Stimulated activated CD4-positive, alpha-beta T cell treated with anti-CD3 and anti-CD28 coated beads, Interleukin-12 subunit alpha, Interleukin-12 subunit beta, amount 100 ng/mL, for 24 hours (primary cell): ENCODE measurements around the gene TECPR1.

Source experiments
- DNase-seq, 2 experiments: peaks; one replicate each; pipeline ENCODE4 v3.0.0-alpha.2; 2020; ENCODE audit warnings: low read depth in 2 of 2

TECPR1 gene

DNA sequence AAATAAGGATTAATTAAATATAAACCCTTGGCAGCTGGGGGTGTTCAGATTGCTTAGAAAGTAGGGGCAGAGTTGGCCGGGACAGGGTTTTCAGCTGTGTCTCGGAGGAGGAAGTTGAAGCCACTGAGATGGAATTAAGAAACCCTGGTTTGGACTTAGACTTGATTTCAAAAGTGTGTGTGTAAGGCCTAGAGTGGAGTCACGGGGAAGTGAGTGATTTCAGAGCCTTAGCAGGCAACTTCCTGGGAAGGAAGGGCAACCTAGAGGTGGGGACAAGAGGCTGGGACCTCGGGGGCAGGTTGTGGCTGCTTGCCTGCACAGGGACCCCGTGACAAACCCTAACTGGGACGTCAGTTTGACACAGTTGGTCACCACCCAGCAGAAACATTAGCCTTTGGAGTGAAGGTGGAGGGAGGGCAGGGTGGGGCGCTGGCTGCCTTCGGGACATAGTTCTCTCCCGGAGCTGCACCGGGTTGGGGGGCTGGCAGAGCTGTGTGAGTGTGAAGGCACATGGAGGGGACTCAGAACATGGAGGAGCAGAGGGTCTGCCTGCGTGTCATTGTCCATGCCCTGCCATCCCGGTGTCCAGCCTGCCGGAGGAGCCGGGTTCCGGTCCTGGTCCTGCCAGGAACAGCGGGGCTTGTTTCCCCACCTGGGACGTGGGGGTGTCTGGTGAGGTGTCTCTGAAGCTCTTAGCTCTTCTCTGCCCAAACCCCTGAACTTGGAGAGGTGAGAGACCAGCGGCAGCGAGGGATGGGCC is 31.3 kb upstream of the TECPR1 start:
- no peak for DNase-seq

DNA sequence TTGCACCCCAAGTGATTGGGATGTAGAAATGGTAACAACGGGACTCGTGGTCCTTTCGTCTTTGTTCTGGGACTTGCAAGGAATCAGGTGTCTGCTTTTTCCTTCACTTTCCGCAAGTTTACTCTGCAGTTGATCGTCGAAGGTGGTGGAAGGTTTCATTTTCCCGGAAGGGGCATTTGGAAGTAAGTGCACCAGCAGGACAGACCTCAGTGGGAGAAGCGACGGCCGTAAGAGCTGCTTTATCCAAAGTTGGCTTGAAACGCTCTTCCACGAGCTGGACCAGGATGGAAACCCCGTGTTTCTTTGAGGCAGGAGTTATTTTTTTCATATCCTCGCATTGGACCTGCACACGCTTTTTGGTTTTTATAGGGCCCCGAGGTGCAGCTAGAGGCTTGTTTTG is 30.7 kb upstream of the TECPR1 start:
- DNase-seq = no peak

DNA sequence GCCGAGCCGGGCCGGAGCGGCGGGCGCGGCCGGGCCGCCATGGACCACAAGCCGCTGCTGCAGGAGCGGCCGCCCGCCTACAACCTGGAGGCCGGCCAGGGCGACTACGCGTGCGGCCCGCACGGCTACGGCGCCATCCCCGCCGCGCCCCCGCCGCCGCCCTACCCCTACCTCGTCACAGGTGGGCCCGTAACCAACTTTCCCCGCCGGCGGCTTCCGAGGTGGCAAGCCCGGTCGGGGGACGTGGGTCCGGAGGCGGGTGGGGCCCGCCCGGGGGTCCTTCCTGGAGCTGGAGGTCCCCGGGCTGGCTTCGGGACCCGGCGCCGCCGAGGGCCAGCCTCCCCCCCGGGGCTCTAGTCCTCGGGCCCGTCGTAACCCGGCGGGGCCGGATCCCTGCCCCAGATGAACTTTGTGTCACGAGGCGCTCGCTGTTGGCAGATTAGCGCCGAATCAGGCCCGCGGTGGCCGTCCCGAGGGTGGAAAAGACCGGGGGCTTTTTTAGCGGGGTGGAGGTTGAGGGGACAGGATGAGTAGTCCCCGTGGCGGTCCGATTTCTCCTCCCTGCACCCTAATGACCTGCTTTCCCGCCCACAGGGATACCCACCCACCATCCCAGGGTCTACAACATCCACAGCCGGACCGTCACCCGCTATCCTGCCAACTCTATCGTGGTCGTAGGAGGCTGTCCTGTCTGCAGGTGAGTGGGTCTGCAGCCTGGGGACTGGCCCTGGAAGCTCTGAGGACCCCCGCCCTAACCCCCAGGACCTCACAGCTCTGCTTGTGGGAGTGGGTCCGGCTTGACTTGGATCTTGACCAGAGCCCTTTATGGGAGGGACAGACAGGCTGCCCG is 29.9 kb upstream of the TECPR1 start:
- DNase-seq = peak in 1 of 2 experiments; percentile 16

DNA sequence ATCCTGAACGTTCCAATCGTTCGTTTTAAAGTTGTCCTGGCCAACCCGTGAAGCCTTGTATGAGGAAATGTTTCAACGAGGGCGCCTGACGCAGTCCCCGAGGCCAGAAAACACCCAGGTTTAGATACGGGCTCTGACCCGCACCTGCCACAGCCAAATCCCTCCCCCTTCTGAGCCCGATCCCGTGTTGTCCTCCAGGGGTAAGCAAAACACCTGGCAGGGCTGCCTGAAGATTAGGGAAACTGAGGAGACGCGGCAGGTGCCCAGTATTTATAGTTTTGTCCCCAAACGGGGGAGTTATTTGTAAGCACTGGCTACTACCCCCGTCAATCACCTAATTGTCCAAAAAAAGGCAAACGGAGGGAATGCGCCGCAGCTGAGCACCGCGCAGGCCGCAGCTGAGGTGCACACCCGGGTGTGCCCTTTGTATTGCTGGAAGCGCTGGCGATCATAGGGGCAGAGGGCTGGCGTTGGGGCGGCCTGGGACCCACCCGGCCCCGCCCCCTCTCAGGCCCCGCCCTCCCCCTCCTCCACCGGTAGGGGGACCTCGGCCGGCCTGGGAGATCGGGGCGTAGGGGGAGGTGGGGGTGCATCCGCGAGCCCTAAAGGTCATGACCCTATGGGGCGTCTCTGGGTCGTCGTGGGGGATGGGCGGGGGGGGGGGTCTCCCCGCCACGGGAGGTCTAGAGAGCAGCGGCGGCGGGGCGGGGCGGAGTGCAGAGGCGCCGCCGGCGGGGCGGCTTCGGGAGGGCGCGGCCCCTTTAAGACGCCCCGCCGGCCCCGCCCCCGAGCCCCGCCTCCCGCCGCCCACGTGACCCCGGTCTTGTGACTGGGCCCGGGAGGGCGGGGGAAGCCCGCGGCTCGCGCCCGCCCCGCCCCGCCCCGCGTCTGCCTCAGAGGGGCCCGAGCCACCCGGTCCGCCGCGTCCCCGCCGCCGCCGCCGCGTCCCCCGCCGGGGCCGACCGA is 29.0 kb upstream of the TECPR1 start, which contains the start of gene BRI3:
Gene BRI3, plus strand, starts transcription at position 896 of the 966 bp plus-strand sequence. CDS start 110 bp downstream, outside the sequence.
- peak; percentile 78 to 90 for DNase-seq

DNA sequence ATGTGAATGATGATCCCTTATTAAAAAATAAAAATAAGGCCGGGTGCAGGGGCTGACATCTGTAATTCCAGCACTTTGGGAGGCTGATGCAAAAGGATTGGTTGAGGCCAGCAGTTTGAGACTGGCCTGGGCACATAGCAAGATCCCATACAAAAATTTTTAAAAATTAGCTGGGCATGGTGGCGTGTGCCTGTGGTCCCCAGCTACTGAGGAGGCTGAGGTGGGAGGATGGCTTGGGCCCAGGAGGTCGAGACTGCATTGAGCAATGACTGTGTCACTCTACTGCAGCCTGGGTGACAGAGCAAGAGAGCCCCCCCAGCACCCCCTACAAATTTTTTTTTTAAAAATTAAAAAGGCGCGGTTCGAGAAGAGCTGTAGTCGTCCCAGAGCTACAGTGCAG is 28.3 kb upstream of the TECPR1 start:
- DNase-seq = no peak

DNA sequence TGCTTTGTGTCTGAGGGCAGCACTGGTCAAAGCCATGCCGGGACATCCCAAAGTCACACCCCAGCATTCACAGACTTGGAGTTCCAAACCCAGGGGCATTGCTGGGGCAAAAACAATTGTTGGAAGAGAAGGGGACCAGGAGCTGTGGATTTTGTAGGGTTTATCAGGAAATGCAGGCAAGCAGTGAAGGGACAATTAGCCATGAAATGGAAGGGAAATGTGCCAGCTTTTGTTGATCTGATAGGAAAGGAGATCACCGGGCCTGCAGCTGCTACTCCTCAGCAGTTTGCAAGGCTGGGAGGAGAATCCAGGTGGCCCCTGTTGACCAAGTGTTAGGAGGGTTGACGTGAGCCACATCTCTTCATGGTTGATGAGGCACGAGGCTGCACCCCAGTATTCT is 26.9 kb upstream of the TECPR1 start:
- DNase-seq = no peak

DNA sequence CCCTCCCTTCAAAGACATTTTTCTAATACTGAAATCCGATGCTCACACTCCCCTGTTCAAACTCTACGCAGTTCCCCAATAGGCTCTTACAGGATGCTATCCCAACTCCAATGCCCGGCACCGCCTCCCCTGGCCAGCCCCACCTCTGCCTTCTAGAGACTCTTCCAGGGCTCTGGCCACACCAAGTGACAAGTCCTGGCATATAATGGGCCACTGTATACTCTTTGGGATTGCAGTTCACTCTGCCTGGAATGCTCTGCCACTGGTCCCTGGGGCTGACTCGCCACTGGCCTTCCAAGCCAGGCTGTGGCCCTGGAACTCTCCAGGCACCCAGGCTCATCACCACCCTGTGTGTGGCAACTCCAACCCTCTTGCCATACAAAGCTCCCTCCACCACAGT is 26.4 kb upstream of the TECPR1 start:
- DNase-seq = no peak

DNA sequence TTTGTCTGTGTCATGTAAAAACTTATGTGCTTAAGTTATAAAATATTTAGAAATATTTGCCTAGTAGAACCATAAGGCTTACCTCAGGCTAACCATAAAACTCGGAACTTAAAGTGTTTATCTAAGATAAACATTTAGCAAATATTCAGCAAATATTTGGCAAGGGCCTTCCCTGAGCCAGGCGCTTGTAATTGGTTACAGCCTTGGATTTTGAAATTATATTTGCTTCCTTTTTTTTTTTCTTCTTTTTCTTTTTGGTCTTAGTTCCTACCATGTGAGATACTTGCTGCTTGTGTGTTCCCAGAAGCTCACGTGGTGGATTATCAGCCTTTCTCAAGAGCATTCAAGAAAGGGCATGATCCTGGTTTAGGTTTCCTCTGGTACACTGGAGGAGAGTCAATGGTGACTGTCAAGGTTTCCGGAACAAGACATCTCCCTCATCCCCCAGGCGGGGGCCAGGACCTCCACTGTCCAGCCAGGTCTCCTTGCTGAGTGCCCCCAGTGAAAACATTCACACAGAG is 24.3 kb upstream of the TECPR1 start:
- DNase-seq = no peak

DNA sequence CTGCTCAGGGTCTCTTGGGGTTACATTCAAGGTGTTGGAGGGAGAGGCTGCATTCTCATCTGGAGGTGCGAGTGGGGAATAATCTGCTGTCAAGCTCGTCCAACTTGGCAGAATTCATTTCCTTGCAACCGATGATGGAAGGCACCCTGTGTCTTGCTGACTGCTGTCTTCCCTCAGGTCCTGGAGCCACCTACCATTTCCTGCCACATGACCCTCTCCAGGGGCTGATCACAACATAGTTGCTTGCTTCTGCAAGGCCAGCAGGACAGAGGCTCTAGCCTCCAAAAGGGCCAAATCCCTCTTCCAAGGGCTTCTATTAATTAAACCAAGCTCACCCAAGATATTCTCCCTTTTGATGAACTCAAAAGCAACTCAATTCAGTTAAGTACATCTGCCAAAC is 15.3 kb upstream of the TECPR1 start:
- DNase-seq = no peak

DNA sequence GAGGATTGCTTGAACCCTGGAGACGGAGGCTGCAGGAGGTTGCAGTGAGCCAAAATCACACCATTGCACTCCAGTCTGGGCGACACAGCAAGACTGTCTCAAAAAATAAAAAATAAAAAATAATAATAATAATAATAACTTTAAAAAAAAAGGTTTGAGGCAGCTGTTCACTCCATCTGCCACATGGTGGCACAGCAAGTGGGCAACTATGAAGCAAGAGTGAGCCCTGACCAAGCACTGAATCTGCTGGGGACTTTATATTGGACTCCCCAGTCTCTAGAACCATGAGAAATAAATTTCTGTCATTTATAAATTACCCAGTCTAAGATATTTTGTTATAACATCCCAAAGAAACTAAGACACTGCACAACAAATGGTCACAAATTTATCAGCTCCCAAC is 14.8 kb upstream of the TECPR1 start:
- no peak for DNase-seq

DNA sequence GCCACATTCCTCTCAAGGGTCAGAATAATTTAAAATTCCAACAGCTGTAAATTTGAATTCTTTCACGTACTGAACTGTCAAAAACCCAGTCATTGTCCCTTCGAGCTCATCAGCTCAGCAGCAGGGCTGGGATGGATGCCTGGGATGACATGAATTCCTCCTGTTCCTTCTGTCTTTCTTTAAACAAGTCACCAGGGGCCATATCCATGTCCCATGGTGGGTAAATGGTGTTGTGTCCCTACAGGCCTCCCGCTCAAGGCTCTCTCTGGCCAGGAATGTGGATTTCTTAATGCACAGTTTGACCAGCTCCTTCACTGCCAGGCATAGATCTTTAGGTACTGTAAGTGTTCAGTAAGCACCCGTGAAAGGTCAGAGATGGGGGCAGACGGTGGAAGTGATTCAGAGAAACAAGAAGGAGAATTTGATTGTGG is 13.8 kb upstream of the TECPR1 start:
- DNase-seq = no peak

DNA sequence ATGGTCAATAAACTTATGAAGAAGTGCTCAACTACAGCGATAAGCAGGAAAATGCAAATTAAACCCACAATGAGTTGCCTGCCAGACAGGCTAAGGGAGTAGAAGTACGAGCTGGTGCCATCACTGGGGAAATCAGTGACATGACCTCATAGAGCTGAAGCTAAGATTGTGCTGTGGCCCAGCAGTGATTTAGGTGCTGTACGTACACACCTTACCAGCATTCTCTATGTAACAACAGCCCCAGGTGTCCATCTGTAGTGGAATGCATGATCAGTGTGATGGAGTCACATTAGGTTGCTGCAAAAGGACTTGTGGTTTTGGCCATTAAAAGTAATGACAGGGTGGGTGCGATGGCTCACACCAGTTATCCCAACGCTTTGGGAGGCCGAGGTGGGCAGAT is 5.7 kb upstream of the TECPR1 start:
- no peak for DNase-seq

DNA sequence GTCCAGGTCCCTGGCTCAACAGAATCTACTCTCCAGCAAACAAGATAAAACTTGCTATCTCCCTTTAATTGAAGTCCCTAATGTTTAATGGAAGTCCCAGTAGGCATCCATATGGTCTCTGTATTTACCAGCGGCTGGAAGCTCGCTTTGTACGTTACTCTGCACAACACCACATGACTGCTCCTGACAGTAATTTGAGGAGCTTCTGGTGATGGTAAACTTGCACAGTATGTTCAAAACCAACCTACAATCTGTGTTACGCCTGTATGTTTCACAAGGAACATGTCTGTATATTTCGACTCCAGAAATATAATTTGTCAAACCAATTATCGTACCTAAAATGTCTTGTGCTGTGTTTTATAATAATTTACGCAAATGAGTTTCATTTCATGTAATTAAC is 4.4 kb upstream of the TECPR1 start:
- DNase-seq = no peak

DNA sequence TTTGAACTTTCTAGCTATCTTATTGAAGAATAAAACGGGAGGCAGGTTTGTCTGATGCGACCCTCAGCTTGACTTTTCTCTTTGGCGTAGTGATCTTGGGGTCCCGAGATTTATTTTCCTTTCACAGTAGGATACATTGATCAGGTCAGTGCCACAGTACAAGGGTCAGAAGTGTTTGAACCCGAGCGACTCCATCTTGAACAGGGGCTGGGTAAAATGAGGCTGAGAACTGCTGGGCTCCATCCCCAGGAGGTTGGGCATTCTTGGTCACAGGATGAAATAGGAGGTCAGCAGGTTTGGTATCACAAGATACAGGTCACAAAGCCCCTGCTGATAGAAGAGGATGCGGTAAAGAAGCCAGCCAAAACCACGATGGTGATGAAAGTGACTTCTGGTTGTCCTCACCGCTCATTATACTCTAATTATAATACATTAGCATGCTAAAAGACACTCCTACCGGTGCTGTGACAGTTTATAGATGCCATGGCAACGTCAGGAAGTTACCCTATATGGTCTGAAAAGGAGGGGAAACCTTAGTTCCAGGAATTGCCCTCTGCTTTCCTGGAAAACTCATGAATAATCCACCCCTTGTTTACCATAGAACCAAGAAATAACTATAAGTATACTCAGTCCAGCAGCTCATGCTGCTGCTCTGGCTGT is 3.0 kb upstream of the TECPR1 start:
- DNase-seq = no peak

DNA sequence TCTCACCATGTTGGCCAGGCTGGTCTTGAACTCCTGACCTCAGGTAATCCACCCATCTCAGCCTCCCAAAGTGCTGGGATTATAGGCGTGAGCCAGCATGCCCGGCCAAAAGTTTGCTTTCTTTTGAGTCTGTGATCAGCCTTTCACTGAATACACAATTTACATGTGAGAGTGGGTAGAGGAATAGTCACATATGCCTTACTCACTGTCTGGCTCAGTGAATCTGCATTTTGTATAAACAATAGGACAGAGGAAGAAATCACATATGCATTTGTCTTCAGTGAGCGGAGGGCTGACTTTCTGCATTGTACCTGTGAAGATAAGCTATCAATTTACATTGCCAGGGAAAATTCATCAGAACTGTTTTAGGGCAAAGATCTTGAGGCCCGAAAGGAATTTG is 2.5 kb upstream of the TECPR1 start:
- no peak for DNase-seq

DNA sequence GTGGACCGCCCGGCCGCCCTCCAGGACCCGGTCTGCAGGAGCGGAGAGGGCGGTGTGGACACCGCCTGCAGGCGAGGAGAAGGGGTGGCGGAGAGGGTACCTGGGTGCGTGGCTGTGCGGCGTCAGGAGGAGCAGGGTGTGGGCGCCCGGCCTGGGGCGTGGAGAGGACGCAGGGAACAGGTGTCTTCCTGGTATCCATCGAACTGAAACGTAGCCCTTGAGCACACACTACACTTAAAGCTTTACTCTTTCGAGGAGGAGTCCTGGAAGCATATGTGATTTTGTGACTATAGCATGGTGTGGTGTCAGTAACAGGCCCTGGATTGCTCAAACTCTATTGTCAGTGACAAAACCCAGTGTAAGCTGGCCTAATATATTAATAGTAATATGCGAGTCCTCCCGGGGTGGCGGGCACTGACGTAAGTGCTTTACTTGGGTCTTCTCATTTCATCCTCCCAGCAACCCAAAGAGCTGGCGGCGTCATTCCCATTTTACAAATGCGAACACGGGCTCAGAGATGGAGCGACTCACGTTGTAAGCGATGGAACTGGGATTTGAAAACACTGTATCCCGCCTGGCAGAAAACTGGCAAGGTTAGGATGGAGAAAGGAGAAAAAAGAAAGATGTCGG is 508 bp upstream of the TECPR1 start:
- no peak for DNase-seq

DNA sequence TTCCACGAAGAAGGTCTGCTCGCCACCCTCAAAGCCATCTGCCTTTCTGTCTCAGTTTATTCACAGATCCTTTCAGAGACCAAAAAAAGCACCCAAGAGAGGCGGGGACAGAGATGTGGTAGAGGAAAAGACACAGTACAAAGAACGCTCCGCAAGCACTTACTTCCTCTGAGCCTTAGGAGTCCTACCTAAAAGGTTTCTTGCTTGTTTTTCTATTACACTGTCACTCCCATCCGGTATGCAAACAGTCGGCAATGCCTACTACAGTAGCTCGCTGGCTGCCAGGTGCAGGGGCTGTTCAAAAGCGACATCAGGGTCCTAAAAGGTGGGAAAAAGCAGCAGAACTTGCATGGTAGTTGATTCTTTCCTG is 816 bp downstream of the TECPR1 start:
- DNase-seq = no peak

DNA sequence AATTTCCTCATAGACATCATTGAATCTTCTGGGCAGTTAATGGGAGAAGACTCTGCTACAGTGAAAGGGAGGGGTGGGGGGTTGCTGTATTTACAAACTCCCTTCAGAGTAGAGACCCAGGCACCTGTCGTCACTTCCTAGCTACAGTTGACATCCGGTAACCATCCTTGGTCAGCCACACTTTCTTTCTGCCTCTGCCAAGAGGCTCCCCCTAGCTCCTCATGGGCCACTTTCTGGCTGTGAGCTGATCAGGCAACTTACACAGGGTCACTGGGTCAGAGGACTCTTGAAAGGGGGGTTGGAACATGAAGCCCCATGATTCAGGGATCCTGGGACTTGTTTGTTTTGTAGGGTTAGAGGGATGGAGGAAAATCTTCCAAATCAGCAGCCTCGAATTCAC is 1.2 kb downstream of the TECPR1 start:
- peak in 1 of 2 experiments; percentile 8 for DNase-seq

DNA sequence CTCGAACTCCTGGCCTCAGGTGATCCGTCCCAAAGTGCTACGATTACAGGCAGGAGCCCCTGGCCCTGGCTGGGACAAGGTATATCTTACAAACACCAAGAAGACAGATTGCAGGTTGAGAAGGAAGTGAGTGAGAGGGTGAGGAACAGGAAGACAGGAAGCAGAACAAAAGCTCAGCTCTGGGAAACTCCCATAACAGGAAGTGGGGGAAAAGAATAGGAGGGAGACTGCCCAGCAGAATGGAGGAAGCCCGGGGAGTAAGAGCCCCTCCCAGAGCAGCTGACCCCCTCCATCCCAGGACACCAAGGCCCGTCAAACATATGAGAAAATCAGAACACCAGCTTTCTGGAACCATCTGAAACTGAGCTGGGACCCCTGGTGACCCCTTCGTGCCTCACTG is 2.9 kb downstream of the TECPR1 start:
- no peak for DNase-seq

DNA sequence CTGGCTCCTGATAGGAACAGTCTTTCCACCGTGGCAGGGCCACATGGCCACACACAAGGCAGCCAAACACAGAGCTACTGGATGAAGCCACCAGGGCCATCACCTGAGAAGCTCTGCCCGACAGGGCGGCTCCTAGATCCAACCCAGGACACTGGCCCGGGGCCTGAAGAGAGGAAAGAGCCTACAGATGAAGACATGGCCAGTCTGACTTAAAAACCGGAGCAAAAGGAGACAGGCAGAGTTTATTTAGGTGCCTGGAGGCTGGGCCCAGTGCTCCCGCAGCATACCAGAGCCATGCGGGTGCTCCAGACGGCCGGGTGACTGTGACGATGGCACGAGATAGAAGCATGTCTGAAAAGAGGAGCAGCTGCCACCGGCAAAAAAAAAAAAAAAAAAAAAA is 3.9 kb downstream of the TECPR1 start:
- no peak for DNase-seq

DNA sequence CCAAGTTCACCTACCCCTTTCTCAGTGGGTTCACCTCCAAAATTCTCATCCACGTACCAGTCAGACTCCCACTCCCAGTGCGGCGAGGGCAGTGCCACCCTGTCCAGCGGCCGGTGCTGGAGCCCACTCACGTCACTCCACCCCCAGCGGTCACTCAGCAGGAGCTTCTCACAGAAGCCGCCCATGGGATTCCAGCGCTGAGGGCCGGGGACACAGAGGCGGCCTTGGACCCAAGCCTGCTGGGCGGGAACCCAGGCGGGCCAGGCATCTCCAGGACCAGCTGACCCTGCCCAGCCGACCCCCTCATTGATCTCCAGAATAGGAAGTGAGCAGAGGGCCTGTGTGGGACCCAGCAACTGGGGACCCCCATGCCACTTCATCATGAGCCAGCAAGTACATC is 7.2 kb downstream of the TECPR1 start:
- no peak for DNase-seq
